T-helper 1 cell treated with Interleukin-12 subunit alpha and Interleukin-12 subunit beta and Interleukin-4 antibody, amounts not matched to agents 30 μg/mL and 1 μg/mL, for 36 hours (primary cell): ENCODE data around the gene XPA.

ENCODE experiments used
- H3K27ac Mint-ChIP-seq: one replicate; pipeline ENCODE4 v1.8.0; 2021; ENCODE audit warnings: mild to moderate bottlenecking, mixed read lengths
- H3K27me3 Mint-ChIP-seq: one replicate; pipeline ENCODE4 v1.8.0; 2021; ENCODE audit warnings: low read depth, mixed read lengths
- H3K36me3 Mint-ChIP-seq: one replicate; pipeline ENCODE4 v1.8.0; 2021; ENCODE audit warnings: low read depth, mixed read lengths
- H3K4me1 Mint-ChIP-seq: one replicate; pipeline ENCODE4 v1.8.0; 2021; ENCODE audit warnings: low read depth, mixed read lengths
- H3K4me3 Mint-ChIP-seq: one replicate; pipeline ENCODE4 v1.8.0; 2021; ENCODE audit warnings: mild to moderate bottlenecking, moderate library complexity, mixed read lengths
- H3K9me3 Mint-ChIP-seq: one replicate; pipeline ENCODE4 v1.8.0; 2021; ENCODE audit warnings: mixed read lengths

The XPA gene

DNA sequence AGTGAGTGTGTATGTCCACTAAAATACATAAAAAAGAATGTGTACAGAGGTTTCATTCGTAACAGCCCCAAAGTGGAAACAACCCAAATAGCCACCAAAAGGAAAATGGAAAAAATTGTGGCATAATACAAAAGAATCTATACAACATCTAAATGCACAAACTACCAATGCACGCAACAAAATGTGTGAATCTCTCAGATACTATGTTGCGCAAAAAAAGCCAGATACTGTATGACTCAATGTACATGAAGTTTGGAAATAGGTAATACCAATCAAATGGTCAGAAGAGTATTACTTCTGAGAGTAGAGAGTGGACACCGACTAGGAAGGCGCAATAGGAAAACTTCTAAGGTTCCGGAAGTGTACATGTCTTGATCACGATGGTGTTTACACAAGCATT, 2.4 kb downstream of the XPA start:
- no peaks in the 10 kb centered on the region for H3K9me3 Mint-ChIP-seq
- no peaks in the 10 kb centered on the region for H3K27me3 Mint-ChIP-seq
- H3K27ac Mint-ChIP-seq = no peak overlapping the region
- H3K4me1 Mint-ChIP-seq = peaks cover 44% of the 10 kb centered on the region
- peak overlapping the region; percentile 12 for H3K4me3 Mint-ChIP-seq
- H3K36me3 Mint-ChIP-seq = peaks cover 16% of the 10 kb centered on the region

GRCh38 chr9:97689401-97690180, 7.5 kb downstream of the XPA start:
- Mint-ChIP-seq H3K27ac (no peak overlapping the region), H3K27me3 (no peaks in the 10 kb centered on the region), H3K4me3 (no peak overlapping the region), H3K4me1 (peaks cover 15% of the 10 kb centered on the region), H3K9me3 (no peaks in the 10 kb centered on the region), H3K36me3 (peaks cover 32% of the 10 kb centered on the region)

DNA sequence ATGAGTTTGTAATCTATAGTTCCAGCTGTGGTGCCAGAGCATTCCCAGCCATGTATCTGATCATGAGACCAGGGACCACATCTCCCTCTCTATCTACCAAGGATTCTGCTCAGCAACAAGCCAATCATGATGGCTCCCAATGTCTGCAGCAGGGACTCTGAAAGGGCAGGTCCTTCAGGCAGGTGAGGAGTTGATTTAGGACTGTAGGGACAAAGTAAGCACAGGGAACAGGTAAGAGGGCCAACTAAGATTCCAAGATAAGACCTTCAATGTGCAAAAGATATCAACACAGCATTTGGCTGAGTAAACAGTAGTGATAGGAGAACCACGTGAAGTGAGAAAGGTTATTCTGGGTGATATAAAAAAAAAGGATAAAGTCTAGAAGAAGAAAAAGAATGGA, 8.5 kb downstream of the XPA start:
- H3K27ac Mint-ChIP-seq = no peak overlapping the region
- H3K4me3 Mint-ChIP-seq = no peak overlapping the region
- peaks cover 31% of the 10 kb centered on the region for H3K36me3 Mint-ChIP-seq
- peaks cover 6% of the 10 kb centered on the region for H3K4me1 Mint-ChIP-seq
- H3K27me3 Mint-ChIP-seq = no peaks in the 10 kb centered on the region
- H3K9me3 Mint-ChIP-seq = no peaks in the 10 kb centered on the region

GRCh38 chr9:97682242-97682641, 14.9 kb downstream of the XPA start:
- peaks cover 37% of the 10 kb centered on the region for H3K36me3 Mint-ChIP-seq
- no peaks in the 10 kb centered on the region for H3K4me1 Mint-ChIP-seq
- no peak overlapping the region for H3K27ac Mint-ChIP-seq
- no peaks in the 10 kb centered on the region for H3K27me3 Mint-ChIP-seq
- no peaks in the 10 kb centered on the region for H3K9me3 Mint-ChIP-seq
- H3K4me3 Mint-ChIP-seq = no peak overlapping the region

DNA sequence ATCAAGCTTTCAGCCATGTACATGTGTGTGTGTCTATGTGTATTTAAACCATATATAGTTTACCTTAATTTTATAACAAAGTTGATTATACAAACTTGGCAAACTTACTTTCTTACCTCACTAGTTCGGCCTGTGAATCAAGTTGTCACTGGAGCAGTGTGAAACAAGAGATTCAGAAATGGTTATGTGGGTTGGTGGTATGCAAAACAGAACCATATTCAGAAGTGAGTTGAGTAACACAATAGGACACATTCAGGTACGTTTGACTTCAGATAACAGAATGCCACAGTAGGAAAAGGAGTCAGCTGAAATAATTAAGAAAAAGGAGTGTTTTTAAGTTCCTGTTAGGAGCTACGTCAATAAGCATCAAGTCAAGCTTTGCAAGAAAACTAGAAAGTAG, 21.5 kb downstream of the XPA start:
- no peak overlapping the region for H3K27ac Mint-ChIP-seq

DNA sequence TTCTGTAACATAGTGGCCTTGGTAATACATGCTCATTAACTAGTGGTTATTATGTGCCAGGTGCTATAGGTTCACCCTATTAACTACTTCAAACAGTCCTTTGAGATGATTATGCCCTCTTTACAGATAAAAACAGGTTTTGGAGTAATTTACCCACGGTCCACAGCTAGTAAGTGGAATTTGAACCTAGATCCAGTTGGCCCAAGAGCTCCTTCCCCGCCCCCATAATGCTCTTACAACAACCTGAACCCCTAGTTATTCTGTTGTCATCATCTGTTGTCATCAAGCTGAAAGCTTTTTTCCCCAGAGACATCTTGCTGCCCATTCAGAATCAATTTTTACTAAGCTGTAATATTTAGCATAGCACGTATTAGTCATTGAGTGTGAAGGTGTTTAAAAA, 23.2 kb downstream of the XPA start:
- H3K4me1 Mint-ChIP-seq = peaks cover 1% of the 10 kb centered on the region
- H3K36me3 Mint-ChIP-seq = peaks cover 51% of the 10 kb centered on the region
- no peaks in the 10 kb centered on the region for H3K27me3 Mint-ChIP-seq
- no peaks in the 10 kb centered on the region for H3K9me3 Mint-ChIP-seq
- no peak overlapping the region for H3K4me3 Mint-ChIP-seq
- H3K27ac Mint-ChIP-seq = no peak overlapping the region

More for the DNA sequence above, 21.5 kb downstream of the XPA start:
- H3K27me3 Mint-ChIP-seq = no peaks in the 10 kb centered on the region
- no peak overlapping the region for H3K4me3 Mint-ChIP-seq
- H3K9me3 Mint-ChIP-seq = no peaks in the 10 kb centered on the region
- peaks cover 1% of the 10 kb centered on the region for H3K4me1 Mint-ChIP-seq
- H3K36me3 Mint-ChIP-seq = peaks cover 48% of the 10 kb centered on the region

- Mint-ChIP-seq H3K4me1 (peaks cover 1% of the 10 kb centered on the region), H3K4me3 (no peak overlapping the region), H3K27me3 (no peaks in the 10 kb centered on the region), H3K27ac (no peak overlapping the region), H3K9me3 (no peaks in the 10 kb centered on the region), H3K36me3 (peaks cover 49% of the 10 kb centered on the region)
These were observed 24.7 kb downstream of the XPA start for GRCh38 chr9:97672403-97672802.

- H3K27ac Mint-ChIP-seq = no peak overlapping the region
- H3K4me3 Mint-ChIP-seq = no peak overlapping the region
- peaks cover 58% of the 10 kb centered on the region for H3K36me3 Mint-ChIP-seq
- no peaks in the 10 kb centered on the region for H3K27me3 Mint-ChIP-seq
- H3K9me3 Mint-ChIP-seq = no peaks in the 10 kb centered on the region
- H3K4me1 Mint-ChIP-seq = peaks cover 12% of the 10 kb centered on the region
These were observed 26.6 kb downstream of the XPA start for GRCh38 chr9:97670586-97670985.

DNA sequence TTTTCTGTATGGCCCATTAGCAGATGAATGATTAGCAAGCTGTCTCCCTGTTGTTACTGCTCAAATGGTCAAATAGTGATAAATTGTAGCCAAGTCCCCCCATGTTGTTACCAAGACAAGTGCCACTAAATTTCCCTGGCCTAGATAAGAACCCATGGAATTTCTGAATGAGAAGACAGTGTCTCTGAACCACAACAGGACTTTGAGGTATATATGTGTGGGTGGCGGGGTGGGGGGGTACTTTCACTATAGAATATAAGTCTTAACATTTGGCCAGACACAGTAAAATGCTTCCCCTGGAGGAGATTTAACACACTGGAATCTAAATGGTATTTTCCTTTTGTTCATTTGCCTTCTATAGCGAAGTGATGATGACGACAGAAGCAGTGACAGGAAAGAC, 28.7 kb downstream of the XPA start:
- peaks cover 51% of the 10 kb centered on the region for H3K36me3 Mint-ChIP-seq
- H3K27me3 Mint-ChIP-seq = no peaks in the 10 kb centered on the region
- H3K9me3 Mint-ChIP-seq = no peaks in the 10 kb centered on the region
- no peak overlapping the region for H3K4me3 Mint-ChIP-seq
- peaks cover 14% of the 10 kb centered on the region for H3K4me1 Mint-ChIP-seq
- H3K27ac Mint-ChIP-seq = no peak overlapping the region

DNA sequence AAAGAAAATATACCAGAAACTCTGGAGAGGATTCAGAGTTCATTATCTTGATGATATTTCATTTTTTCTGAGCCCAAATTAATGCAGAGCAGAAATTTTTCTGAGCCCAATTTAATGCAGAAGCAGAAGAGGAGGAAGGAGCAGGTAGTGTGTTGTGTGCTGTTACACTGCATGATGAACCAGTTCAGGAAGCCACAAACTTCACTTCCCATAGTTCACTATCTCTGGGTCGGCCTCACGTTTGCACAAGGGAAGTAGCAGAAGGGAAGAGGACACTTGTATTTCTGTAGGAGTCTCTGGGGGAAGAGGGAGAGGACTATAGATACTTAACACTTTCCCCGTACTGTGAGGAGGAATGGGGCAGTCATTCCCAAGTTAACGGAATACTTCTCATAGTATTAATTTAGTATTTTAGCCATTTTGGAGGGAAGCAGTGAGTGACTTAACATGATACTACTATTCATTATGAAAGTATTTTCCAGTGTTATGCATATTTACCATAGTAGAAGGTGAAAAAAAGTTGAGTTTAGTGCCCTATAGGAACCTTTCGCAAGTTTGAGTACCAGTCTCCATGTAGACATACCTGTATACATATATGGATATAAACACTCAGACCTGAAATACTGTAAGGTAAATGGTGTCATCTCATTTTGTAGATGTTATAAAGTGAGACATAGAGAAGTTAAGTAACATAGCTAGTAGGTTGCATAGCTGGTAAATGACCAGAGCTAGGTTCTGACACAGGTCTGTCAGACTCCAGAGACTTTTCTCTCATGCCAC, 30.0 kb downstream of the XPA start:
- Mint-ChIP-seq H3K36me3 (peaks cover 59% of the 10 kb centered on the region), H3K27ac (peak overlapping the region; percentile 35), H3K4me3 (no peak overlapping the region), H3K9me3 (no peaks in the 10 kb centered on the region), H3K27me3 (no peaks in the 10 kb centered on the region), H3K4me1 (peaks cover 14% of the 10 kb centered on the region)

- H3K4me3 Mint-ChIP-seq = no peak overlapping the region
- peaks cover 59% of the 10 kb centered on the region for H3K36me3 Mint-ChIP-seq
- no peak overlapping the region for H3K27ac Mint-ChIP-seq
- H3K4me1 Mint-ChIP-seq = peaks cover 15% of the 10 kb centered on the region
- no peaks in the 10 kb centered on the region for H3K9me3 Mint-ChIP-seq
- H3K27me3 Mint-ChIP-seq = no peaks in the 10 kb centered on the region
These were observed 31.4 kb downstream of the XPA start for GRCh38 chr9:97665742-97666141.

DNA sequence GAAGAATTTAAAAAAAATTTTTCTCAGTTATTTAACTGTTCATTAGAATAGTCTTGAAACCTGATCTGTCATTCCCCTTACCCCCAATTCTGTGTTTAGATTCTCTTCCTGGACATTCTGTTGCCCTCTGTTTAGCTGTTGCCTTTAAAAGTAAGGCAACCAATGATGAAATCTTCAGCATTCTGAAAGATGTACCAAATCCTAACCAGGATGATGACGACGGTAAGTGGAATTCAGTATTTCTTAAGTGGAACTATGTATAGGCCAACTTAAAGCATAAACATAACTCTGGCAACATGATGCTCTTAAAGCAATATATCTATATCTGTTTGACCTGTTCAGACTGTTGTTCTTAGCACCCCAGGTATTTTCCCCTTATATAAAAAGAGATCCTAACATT, 36.3 kb downstream of the XPA start:
- peaks cover 7% of the 10 kb centered on the region for H3K4me1 Mint-ChIP-seq
- H3K4me3 Mint-ChIP-seq = no peak overlapping the region
- H3K27me3 Mint-ChIP-seq = no peaks in the 10 kb centered on the region
- no peaks in the 10 kb centered on the region for H3K9me3 Mint-ChIP-seq
- H3K36me3 Mint-ChIP-seq = peaks cover 59% of the 10 kb centered on the region
- H3K27ac Mint-ChIP-seq = no peak overlapping the region

DNA sequence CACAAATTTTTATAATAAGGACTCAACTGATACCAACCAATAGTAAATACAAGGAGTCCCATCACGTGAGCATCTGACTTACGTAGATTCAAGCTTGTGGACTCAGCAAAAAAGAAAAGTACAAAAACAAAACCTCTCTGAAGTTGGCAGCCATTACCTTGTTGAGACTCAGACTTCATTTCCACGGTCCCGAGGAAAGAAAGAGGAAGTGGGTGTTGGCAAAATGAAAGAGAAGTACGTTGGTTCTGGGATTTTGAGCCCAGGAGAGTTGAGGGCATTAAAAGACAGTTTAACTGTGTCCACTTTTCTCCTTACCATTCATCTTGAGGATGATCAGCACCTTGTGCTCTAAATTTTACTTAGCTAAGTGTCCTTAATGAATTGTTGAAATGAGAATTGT, 36.8 kb downstream of the XPA start:
- H3K4me3 Mint-ChIP-seq = no peak overlapping the region
- no peak overlapping the region for H3K27ac Mint-ChIP-seq
- H3K4me1 Mint-ChIP-seq = peaks cover 7% of the 10 kb centered on the region
- H3K36me3 Mint-ChIP-seq = peaks cover 61% of the 10 kb centered on the region
- H3K9me3 Mint-ChIP-seq = no peaks in the 10 kb centered on the region
- H3K27me3 Mint-ChIP-seq = no peaks in the 10 kb centered on the region

GRCh38 chr9:97659771-97660170, 37.4 kb downstream of the XPA start:
- Mint-ChIP-seq H3K27me3 (no peaks in the 10 kb centered on the region), H3K27ac (no peak overlapping the region), H3K4me3 (no peak overlapping the region), H3K36me3 (peaks cover 63% of the 10 kb centered on the region), H3K9me3 (no peaks in the 10 kb centered on the region), H3K4me1 (peaks cover 7% of the 10 kb centered on the region)

DNA sequence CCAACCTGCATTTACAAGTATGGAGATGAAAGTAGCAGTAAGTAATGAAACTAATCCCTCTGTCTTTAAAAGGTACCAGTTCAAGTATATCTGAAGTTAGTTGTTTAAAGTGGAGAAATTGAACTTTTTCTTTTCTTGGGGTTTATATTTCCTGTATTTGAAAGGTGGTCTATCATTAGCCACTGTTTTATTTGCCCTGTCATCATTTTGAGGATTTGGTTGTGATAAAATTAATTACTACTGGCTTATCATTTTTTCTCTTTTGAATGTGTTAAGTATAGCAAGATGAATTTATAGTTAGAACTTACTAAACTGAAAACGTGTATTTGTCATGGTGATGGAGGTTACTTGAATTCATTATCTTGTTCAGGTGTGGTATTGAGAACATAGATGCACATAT, 38.4 kb downstream of the XPA start:
- H3K27ac Mint-ChIP-seq = no peak overlapping the region

More for the DNA sequence above, 38.4 kb downstream of the XPA start:
- Mint-ChIP-seq H3K27me3 (no peaks in the 10 kb centered on the region), H3K4me3 (no peak overlapping the region), H3K36me3 (peaks cover 63% of the 10 kb centered on the region), H3K9me3 (no peaks in the 10 kb centered on the region), H3K4me1 (peaks cover 4% of the 10 kb centered on the region)
